Right atrium auricular region (tissue), 2 donors: ENCODE results near the gene TYMP. TPM values are rescaled to one million over a fixed set of nuclear protein-coding genes. Genes with fewer than 3 reads are reported as not detected.

Source experiments
- DNase-seq: peaks from one replicate; pipeline ENCODE4 v3.0.0-alpha.2; 2019; ENCODE audit warnings: low spot score
- H3K27ac ChIP-seq, 2 donors: fragments of 200-600 bp; sonication (generic); 1 replicate in 1 of 2; 2 replicates in 1 of 2; pipeline ENCODE4 v1.5.1; 2016 to 2019
- H3K27me3 ChIP-seq, 2 donors: fragments of 200-600 bp; sonication (generic); one replicate each; pipeline versions ENCODE4 v1.5.1 to v1.6.0; 2017 to 2019
- H3K36me3 ChIP-seq: fragments of 200-600 bp; sonication (generic); one replicate; pipeline ENCODE4 v1.5.1; 2016
- H3K4me1 ChIP-seq, 2 donors: fragments of 200-600 bp; sonication (generic); one replicate each; pipeline versions ENCODE4 v1.5.1 to v1.6.0; 2017 to 2019
- H3K4me3 ChIP-seq, 2 donors: fragments of 200-600 bp; sonication (generic); 1 replicate in 1 of 2; 2 replicates in 1 of 2; pipeline ENCODE4 v1.5.1; 2017 to 2019; ENCODE audit warnings: mild to moderate bottlenecking in 1 of 2, moderate library complexity in 1 of 2
- H3K9me3 ChIP-seq, 2 donors: fragments of 200-600 bp; sonication (generic); one replicate each; pipeline ENCODE4 v1.5.1; 2019
- CTCF ChIP-seq, 2 donors: fragments of 200-600 bp; sonication (generic); IDR thresholded peaks; one replicate each; pipeline ENCODE4 v1.5.1; 2019; ENCODE audit warnings: antibody characterized with exemption in 2 of 2
- total RNA-seq, 2 donors: library from RNA; depleted of rRNA; stranded (reverse); fragments of >200 nt; gene quantifications; one replicate each; pipeline ENCODE4 v1.1.0, GENCODE V29; 2016

TYMP gene
- total RNA-seq, 2 donors from 2014 or later = 9.1 to 35.8 TPM

DNA sequence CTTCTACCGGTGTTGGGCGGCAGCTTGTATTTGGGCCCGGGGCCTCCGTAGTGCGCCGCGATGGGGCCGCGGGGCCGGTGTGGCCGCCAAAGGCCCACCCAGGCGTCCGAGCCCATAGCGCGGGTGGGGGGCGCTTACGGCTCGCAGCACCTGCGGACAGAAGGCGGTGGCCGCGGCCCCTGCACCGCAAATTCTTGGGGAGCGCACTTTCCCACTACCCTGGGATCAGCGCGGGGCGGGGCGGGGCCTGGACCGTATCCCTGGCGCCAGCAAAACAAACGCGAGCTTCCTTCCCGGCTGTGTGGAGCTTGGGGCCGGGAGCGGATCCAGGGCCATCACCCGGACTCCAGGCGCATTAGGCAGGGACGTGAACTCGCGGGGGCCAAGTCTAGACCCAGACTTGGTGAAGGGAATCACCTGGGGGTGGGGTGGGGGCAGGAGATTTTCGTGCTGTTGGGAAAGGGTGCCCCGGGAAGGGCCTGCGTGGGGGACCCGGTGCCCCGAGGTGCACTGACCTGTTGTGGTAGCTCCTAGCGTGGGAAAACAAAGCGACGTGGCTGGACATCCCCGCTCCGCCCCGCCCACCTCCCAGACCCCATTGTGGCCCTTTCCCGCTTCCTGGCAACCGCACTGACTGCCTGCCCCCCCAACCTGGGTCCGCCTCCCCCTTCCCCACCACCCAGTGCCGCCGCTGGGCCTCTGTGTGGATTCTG, 2.3 kb upstream of the TYMP start:
- DNase-seq = peak; percentile 86
- peaks cover 0 to 7% of the 10 kb centered on the region in 2 donors for H3K27me3 ChIP-seq
- peak overlapping the region; percentile 47 to 67 for H3K4me3 ChIP-seq
- peak overlapping the region; percentile 92 to 96 for H3K27ac ChIP-seq
- no peaks in the 10 kb centered on the region for H3K36me3 ChIP-seq
- no peaks in the 10 kb centered on the region for H3K9me3 ChIP-seq
- no peak for TF ChIP-seq CTCF (IDR thresholded peaks at IDR 0.05)
- peaks cover 0 to 43% of the 10 kb centered on the region in 2 donors for H3K4me1 ChIP-seq

GRCh38 chr22:50531546-50531961, 1.7 kb upstream of the TYMP start:
- peaks cover 0 to 49% of the 10 kb centered on the region in 2 donors for H3K4me1 ChIP-seq
- peaks cover 0 to 7% of the 10 kb centered on the region in 2 donors for H3K27me3 ChIP-seq
- no peak for DNase-seq
- H3K27ac ChIP-seq = peak overlapping the region; percentile 92 to 96
- no peak for TF ChIP-seq CTCF (IDR thresholded peaks at IDR 0.05)
- no peaks in the 10 kb centered on the region for H3K9me3 ChIP-seq
- H3K36me3 ChIP-seq = no peaks in the 10 kb centered on the region
- peak overlapping the region; percentile 47 to 67 for H3K4me3 ChIP-seq

DNA sequence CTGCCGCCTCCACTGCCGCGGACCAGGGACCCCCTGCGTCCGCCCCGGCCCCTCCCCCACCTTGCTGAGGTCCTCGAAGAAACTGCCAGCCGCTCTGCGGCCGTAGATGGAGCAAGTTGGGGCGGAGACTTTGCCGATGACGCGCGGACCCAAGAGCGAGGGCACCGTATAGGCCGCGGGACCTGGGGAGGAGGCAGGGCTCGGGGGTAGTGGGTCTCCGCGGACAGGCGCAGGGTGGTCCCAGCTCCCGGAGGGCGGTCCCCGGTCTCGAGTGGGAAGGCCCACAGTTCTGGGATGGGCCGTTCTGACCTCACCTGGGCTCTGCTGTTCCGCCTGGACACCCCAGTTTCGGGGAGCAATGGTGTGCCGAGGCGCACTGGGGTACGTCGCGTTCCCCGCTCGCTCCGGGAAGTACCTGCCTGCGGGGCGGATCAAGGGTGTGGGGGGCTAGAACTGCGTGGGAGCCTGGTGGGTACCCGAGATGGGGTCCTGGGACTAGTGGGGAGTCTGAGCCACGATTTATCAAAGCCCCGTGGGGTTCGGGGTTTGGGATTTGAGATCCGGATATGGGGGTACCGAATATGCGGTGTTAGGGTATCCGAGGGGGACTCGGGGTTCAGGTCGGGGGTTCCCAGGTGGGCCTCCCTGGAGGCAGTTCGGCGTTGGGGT, 1.2 kb upstream of the TYMP start:
- H3K4me1 ChIP-seq = peaks cover 0 to 53% of the 10 kb centered on the region in 2 donors
- H3K27me3 ChIP-seq = peaks cover 0 to 7% of the 10 kb centered on the region in 2 donors
- peak; percentile 92 for DNase-seq
- H3K36me3 ChIP-seq = no peaks in the 10 kb centered on the region
- peak overlapping the region; percentile 92 to 96 for H3K27ac ChIP-seq
- no peak for TF ChIP-seq CTCF (IDR thresholded peaks at IDR 0.05)
- peak overlapping the region; percentile 47 to 67 for H3K4me3 ChIP-seq
- H3K9me3 ChIP-seq = no peaks in the 10 kb centered on the region

GRCh38 chr22:50530580-50530876, 716 bp upstream of the TYMP start:
- peaks cover 0 to 7% of the 10 kb centered on the region in 2 donors for H3K27me3 ChIP-seq
- no peak for DNase-seq
- peak overlapping the region; percentile 47 to 67 for H3K4me3 ChIP-seq
- peak overlapping the region; percentile 92 to 96 for H3K27ac ChIP-seq
- TF ChIP-seq CTCF (IDR thresholded peaks at IDR 0.05) = no peak
- H3K36me3 ChIP-seq = no peaks in the 10 kb centered on the region
- H3K4me1 ChIP-seq = peaks cover 0 to 53% of the 10 kb centered on the region in 2 donors
- H3K9me3 ChIP-seq = no peaks in the 10 kb centered on the region

DNA sequence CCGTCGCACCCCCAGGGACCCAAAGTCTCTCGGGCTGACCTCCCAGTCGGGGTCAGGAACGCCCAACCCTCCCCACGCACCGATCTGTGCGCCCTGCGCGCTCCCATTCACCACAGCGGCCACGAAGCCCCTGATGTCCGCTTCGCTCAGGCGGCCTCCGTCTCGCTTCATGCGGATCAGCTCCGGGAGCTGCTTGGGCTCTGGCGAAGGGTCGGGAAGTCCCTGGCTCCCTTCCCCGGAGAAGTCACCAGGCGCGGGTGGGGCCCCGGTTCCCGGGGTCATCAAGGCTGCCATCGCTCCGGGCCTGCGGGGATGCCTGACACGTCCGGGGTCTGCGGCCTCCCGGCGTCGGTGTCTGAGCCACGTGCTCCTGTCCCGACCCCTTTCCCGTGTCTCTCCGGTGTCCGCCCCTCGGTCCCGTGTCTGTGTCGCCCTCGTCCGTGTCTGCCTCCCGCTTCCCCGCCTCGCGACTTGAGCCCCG, 356 bp downstream of the TYMP start:
- H3K4me3 ChIP-seq = peak overlapping the region; percentile 47 to 67
- no peaks in the 10 kb centered on the region for H3K36me3 ChIP-seq
- peaks cover 0 to 59% of the 10 kb centered on the region in 2 donors for H3K4me1 ChIP-seq
- no peak for TF ChIP-seq CTCF (IDR thresholded peaks at IDR 0.05)
- no peaks in the 10 kb centered on the region for H3K9me3 ChIP-seq
- peak overlapping the region; percentile 92 to 96 for H3K27ac ChIP-seq
- DNase-seq = no peak
- peaks cover 0 to 7% of the 10 kb centered on the region in 2 donors for H3K27me3 ChIP-seq
